Measurements from ENCODE around the gene CIB4.
A peak's percentile ranks its signal among the peaks of the same experiment; 100 is the strongest.

The CIB4 gene

GRCh38 chr2:26581991-26582842 lies 58.9 kb downstream of the CIB4 start:
- DNase-seq (ENCODE audit: low spot score): no peak

GRCh38 chr2:26581266-26581990 lies 59.7 kb downstream of the CIB4 start:
- DNase-seq (ENCODE audit: low spot score): no peak

- DNase-seq (ENCODE audit: low spot score): no peak
Measured at GRCh38 chr2:26580751-26581150, 60.4 kb downstream of the CIB4 start.

GRCh38 chr2:26580151-26580550 lies 61.0 kb downstream of the CIB4 start:
- DNase-seq (ENCODE audit: low spot score): no peak

GRCh38 chr2:26579723-26580040 lies 61.5 kb downstream of the CIB4 start:
- DNase-seq (ENCODE audit: low spot score): no peak

- DNase-seq (ENCODE audit: low spot score): no peak
Measured at GRCh38 chr2:26579025-26579722, 62.0 kb downstream of the CIB4 start.

- no peak for DNase-seq (ENCODE audit: low spot score)
Measured at GRCh38 chr2:26578581-26578980, 62.6 kb downstream of the CIB4 start.

GRCh38 chr2:26578113-26578458 lies 63.1 kb downstream of the CIB4 start:
- no peak for DNase-seq (ENCODE audit: low spot score)

- DNase-seq (ENCODE audit: low spot score): no peak
Measured at GRCh38 chr2:26577442-26578112, 63.6 kb downstream of the CIB4 start.

- no peak for DNase-seq (ENCODE audit: low spot score)
Measured at GRCh38 chr2:26576565-26577441, 64.4 kb downstream of the CIB4 start.

GRCh38 chr2:26575836-26576564 lies 65.2 kb downstream of the CIB4 start:
- no peak for DNase-seq (ENCODE audit: low spot score)

- no peak for DNase-seq (ENCODE audit: low spot score)
Measured at GRCh38 chr2:26574900-26575560, 66.1 kb downstream of the CIB4 start.

- DNase-seq (ENCODE audit: low spot score): no peak
Measured at GRCh38 chr2:26574066-26574899, 66.9 kb downstream of the CIB4 start.

- DNase-seq (ENCODE audit: low spot score): no peak
Measured at GRCh38 chr2:26573241-26573925, 67.8 kb downstream of the CIB4 start.

GRCh38 chr2:26572591-26572990 lies 68.6 kb downstream of the CIB4 start:
- DNase-seq (ENCODE audit: low spot score): no peak

GRCh38 chr2:26571316-26571715 lies 69.8 kb downstream of the CIB4 start:
- no peak for DNase-seq (ENCODE audit: low spot score)

- peak; percentile 82 for DNase-seq (ENCODE audit: low spot score)
Measured at GRCh38 chr2:26570083-26570430, 71.1 kb downstream of the CIB4 start.

GRCh38 chr2:26569216-26570082 lies 71.7 kb downstream of the CIB4 start:
- DNase-seq (ENCODE audit: low spot score): no peak

Measured in putamen (tissue), 1 donor.